H1 (cell line): Measurements from ENCODE around the gene PBOV1. TPM values are rescaled to one million over a fixed set of nuclear protein-coding genes. Genes with fewer than 3 reads are reported as not detected.

Source experiments
- CTCF ChIA-PET: fragments of 300-600 bp; sonication (Branson Sonifier 250); formaldehyde crosslinking; loops from one replicate; lab custom pipeline; 2021; ENCODE audit not compliant: partially characterized antibody; lab: Charles Lee
- POLR2A ChIA-PET: fragments of 300-600 bp; sonication (Branson Sonifier 250); formaldehyde crosslinking; loops from one replicate; lab custom pipeline; 2021; ENCODE audit warnings: inconsistent platforms; ENCODE audit not compliant: partially characterized antibody; lab: Charles Lee
- DNase-seq, 2 experiments: peaks; one replicate each; pipeline versions ENCODE4 v3.0.0 to v3.0.0-alpha.2; 2010 to 2022; ENCODE audit warnings: low spot score in 2 of 2, low read depth in 1 of 2, mixed read lengths in 1 of 2
- FAIRE-seq: peaks from 2 replicates; lab custom pipeline; 2011; peaks lifted over from hg19 to GRCh38; lab: Jason Lieb, UNC
- H2AFZ ChIP-seq: 2 replicates; pipeline ENCODE4 v1.8.1; 2012; ENCODE audit warnings: low read length, inconsistent platforms
- H2AK5ac ChIP-seq: 2 replicates; pipeline ENCODE4 v1.6.1; 2013; ENCODE audit warnings: low read depth, low read length
- H2BK120ac ChIP-seq: replicated peaks from 2 replicates; pipeline ENCODE3; 2013; ENCODE audit warnings: low read depth, low read length, inconsistent platforms
- H2BK12ac ChIP-seq: 2 replicates; pipeline ENCODE4 v1.6.1; 2013; ENCODE audit warnings: low read depth, low read length
- H2BK15ac ChIP-seq: 2 replicates; pipeline ENCODE4 v1.6.1; 2013; ENCODE audit warnings: low read length
- H2BK20ac ChIP-seq: 2 replicates; pipeline ENCODE4 v1.6.1; 2013; ENCODE audit warnings: low read length
- H2BK5ac ChIP-seq: 2 replicates; pipeline ENCODE4 v1.6.1; 2013; ENCODE audit warnings: low read depth, low read length
- H3K14ac ChIP-seq: 2 replicates; pipeline ENCODE4 v1.6.1; 2013; ENCODE audit warnings: inconsistent platforms; ENCODE audit not compliant: insufficient read length
- H3K18ac ChIP-seq: 2 replicates; pipeline ENCODE4 v1.6.1; 2013; ENCODE audit warnings: low read length; ENCODE audit errors: extremely low read depth
- H3K23ac ChIP-seq: 2 replicates; pipeline ENCODE4 v1.6.1; 2013; ENCODE audit warnings: inconsistent platforms; ENCODE audit not compliant: insufficient read length
- H3K23me2 ChIP-seq: 2 replicates; pipeline ENCODE4 v1.6.1; 2013; ENCODE audit warnings: low read depth, low read length
- H3K27ac ChIP-seq: 2 replicates; pipeline ENCODE4 v1.6.1; 2011; ENCODE audit warnings: low read depth, low read length, inconsistent platforms
- H3K27me3 ChIP-seq, 4 experiments: replicated peaks in 1 of 4; 1 replicate in 1 of 4; 2 replicates in 3 of 4; pipeline versions ENCODE4 v1.6.1 to v1.8.1; 2011 to 2013; ENCODE audit warnings: low read length in 3 of 4, mild to moderate bottlenecking in 3 of 4, inconsistent platforms in 2 of 4, mixed read lengths in 2 of 4, moderate library complexity in 1 of 4; ENCODE audit not compliant: control insufficient read depth in 3 of 4, insufficient read depth in 3 of 4; ENCODE audit errors: extremely low read depth in 1 of 4
- H3K36me3 ChIP-seq, 4 experiments: 2 replicates each; pipeline versions ENCODE4 v1.6.1 to v1.8.1; 2011 to 2013; ENCODE audit warnings: mild to moderate bottlenecking in 4 of 4, low read length in 3 of 4, moderate library complexity in 2 of 4, control low read depth in 1 of 4, inconsistent platforms in 1 of 4; ENCODE audit not compliant: insufficient read depth in 4 of 4, control insufficient read depth in 2 of 4
- H3K4ac ChIP-seq: replicated peaks from 2 replicates; pipeline ENCODE3; 2013; ENCODE audit warnings: low read length, low read depth, mixed read lengths, inconsistent platforms; ENCODE audit not compliant: insufficient read length
- H3K4me1 ChIP-seq, 4 experiments: replicated peaks in 1 of 4; 1 replicate in 1 of 4; 2 replicates in 3 of 4; pipeline versions ENCODE4 v1.6.1 to v1.8.1; 2011 to 2013; ENCODE audit warnings: low read length in 3 of 4, inconsistent platforms in 2 of 4, mixed read lengths in 1 of 4; ENCODE audit not compliant: insufficient read depth in 4 of 4, control insufficient read depth in 3 of 4
- H3K4me2 ChIP-seq, 2 experiments: 2 replicates each; pipeline versions ENCODE4 v1.6.1 to v1.8.1; 2011 to 2013; ENCODE audit warnings: low read depth in 2 of 2, low read length in 2 of 2, control low read depth in 1 of 2, inconsistent platforms in 1 of 2, mild to moderate bottlenecking in 1 of 2; ENCODE audit not compliant: insufficient read depth in 1 of 2
- H3K4me3 ChIP-seq, 4 experiments: fragments of 200-600, 300-600 bp in 1 of 4; sonication (generic), shearing (Covaris generic), sonication (Bioruptor Twin) in 1 of 4; 2 replicates each; pipeline versions ENCODE4 v1.5.1 to v1.8.1; 2011 to 2016; ENCODE audit warnings: low read length in 4 of 4, low read depth in 3 of 4, control low read depth in 2 of 4, inconsistent platforms in 2 of 4, mild to moderate bottlenecking in 2 of 4, mixed read lengths in 1 of 4, moderate library complexity in 1 of 4; ENCODE audit not compliant: insufficient read depth in 2 of 4; ENCODE audit errors: extremely low read depth in 1 of 4
- H3K56ac ChIP-seq: replicated peaks from 2 replicates; pipeline ENCODE3; 2013; ENCODE audit warnings: low read depth, mild to moderate bottlenecking, mixed read lengths, low read length, inconsistent platforms; ENCODE audit not compliant: insufficient read length
- H3K79me1 ChIP-seq: 2 replicates; pipeline ENCODE4 v1.6.1; 2013; ENCODE audit warnings: low read depth, low read length, control low read depth
- H3K79me2 ChIP-seq, 2 experiments: 2 replicates each; pipeline versions ENCODE4 v1.6.1 to v1.8.1; 2012 to 2013; ENCODE audit warnings: low read length in 2 of 2, mild to moderate bottlenecking in 2 of 2, inconsistent platforms in 1 of 2; ENCODE audit not compliant: insufficient read depth in 2 of 2, control insufficient read depth in 1 of 2
- H3K9ac ChIP-seq, 4 experiments: replicated peaks in 1 of 4; 1 replicate in 1 of 4; 2 replicates in 3 of 4; pipeline versions ENCODE4 v1.6.1 to v1.8.1; 2011 to 2013; ENCODE audit warnings: low read depth in 3 of 4, low read length in 3 of 4, control low read depth in 2 of 4, mild to moderate bottlenecking in 2 of 4, moderate library complexity in 2 of 4, inconsistent platforms in 1 of 4; ENCODE audit errors: extremely low read depth in 1 of 4
- H3K9me3 ChIP-seq, 2 experiments: 2 replicates each; pipeline versions ENCODE4 v1.6.1 to v1.8.1; 2012 to 2013; ENCODE audit warnings: mild to moderate bottlenecking in 2 of 2, moderate library complexity in 2 of 2, control low read depth in 1 of 2, inconsistent platforms in 1 of 2, low read depth in 1 of 2, low read length in 1 of 2, mixed read lengths in 1 of 2; ENCODE audit not compliant: insufficient read depth in 2 of 2
- H4K20me1 ChIP-seq, 2 experiments: replicated peaks in 1 of 2; 2 replicates each; pipeline versions ENCODE3 to v1.8.1; 2011 to 2013; ENCODE audit warnings: inconsistent platforms in 2 of 2, low read length in 2 of 2, mild to moderate bottlenecking in 1 of 2; ENCODE audit not compliant: insufficient read depth in 2 of 2, control insufficient read depth in 1 of 2
- H4K5ac ChIP-seq: 2 replicates; pipeline ENCODE4 v1.6.1; 2013; ENCODE audit warnings: low read length, low read depth, mixed read lengths, inconsistent platforms; ENCODE audit not compliant: insufficient read length
- H4K8ac ChIP-seq: 2 replicates; pipeline ENCODE4 v1.8.0; 2013; ENCODE audit warnings: mild to moderate bottlenecking, moderate library complexity, low read length, inconsistent platforms; ENCODE audit not compliant: insufficient read depth; ENCODE audit errors: extremely low read depth
- H4K91ac ChIP-seq: replicated peaks from 2 replicates; pipeline ENCODE3; 2013; ENCODE audit warnings: low read length, mixed read lengths, inconsistent platforms; ENCODE audit not compliant: insufficient read length
- ATF3 ChIP-seq: IDR thresholded peaks from 2 replicates; pipeline ENCODE4 v1.6.1; 2011; ENCODE audit warnings: low read depth, mild to moderate bottlenecking, low read length; ENCODE audit not compliant: insufficient read depth
- BCL11A ChIP-seq, 2 experiments: IDR thresholded peaks; one replicate each; pipeline ENCODE4 v1.6.1; 2011; ENCODE audit warnings: low read depth in 2 of 2, low read length in 2 of 2, mild to moderate bottlenecking in 2 of 2
- CBX8 ChIP-seq: fragments of 300-800, 300-1000 bp; sonication (generic); IDR thresholded peaks from 2 replicates; pipeline ENCODE4 v1.7.1; 2016; ENCODE audit warnings: low read depth, low read length, borderline replicate concordance
- EGR1 ChIP-seq: IDR thresholded peaks from 2 replicates; pipeline ENCODE4 v1.6.1; 2011; ENCODE audit warnings: low read depth, low read length, borderline replicate concordance
- FOSL1 ChIP-seq: IDR thresholded peaks from 2 replicates; pipeline ENCODE4 v1.6.1; 2011; ENCODE audit warnings: mild to moderate bottlenecking, low read depth, low read length, moderate library complexity; ENCODE audit not compliant: insufficient read depth
- GABPA ChIP-seq: IDR thresholded peaks from 2 replicates; pipeline ENCODE4 v1.6.1; 2011; ENCODE audit warnings: mild to moderate bottlenecking, low read length, moderate library complexity, borderline replicate concordance; ENCODE audit not compliant: insufficient read depth
- KDM1A ChIP-seq: fragments of 200-600, 300-600 bp; sonication (generic); IDR thresholded peaks from 2 replicates; pipeline ENCODE4 v1.7.1; 2016; ENCODE audit warnings: mild to moderate bottlenecking, low read length, borderline replicate concordance
- KDM5A ChIP-seq: fragments of 200-600 bp; IDR thresholded peaks from 2 replicates; pipeline ENCODE4 v1.7.1; 2012; ENCODE audit warnings: mild to moderate bottlenecking, low read length, inconsistent platforms, mixed read lengths
- MAX ChIP-seq: IDR thresholded peaks from 2 replicates; pipeline ENCODE4 v1.6.1; 2012; ENCODE audit warnings: inconsistent platforms
- POLR2A ChIP-seq, 2 experiments: IDR thresholded peaks; 1 replicate in 1 of 2; 2 replicates in 1 of 2; pipeline ENCODE4 v1.6.1; 2011; ENCODE audit warnings: low read depth in 2 of 2, low read length in 2 of 2, mild to moderate bottlenecking in 2 of 2; ENCODE audit errors: control extremely low read depth in 1 of 2
- SIX5 ChIP-seq: IDR thresholded peaks from 2 replicates; pipeline ENCODE4 v1.6.1; 2011; ENCODE audit warnings: mild to moderate bottlenecking, low read depth, low read length
- SP4 ChIP-seq: IDR thresholded peaks from 2 replicates; pipeline ENCODE4 v1.6.1; 2012; ENCODE audit warnings: low read length, inconsistent platforms
- TAF1 ChIP-seq: IDR thresholded peaks from 2 replicates; pipeline ENCODE4 v1.6.1; 2011; ENCODE audit warnings: mild to moderate bottlenecking, low read depth, low read length
- TBP ChIP-seq: IDR thresholded peaks from 2 replicates; pipeline ENCODE4 v1.6.1; 2011; ENCODE audit warnings: low read depth, low read length, improper control_type of control experiment
- ZNF274 ChIP-seq: IDR thresholded peaks from 2 replicates; pipeline ENCODE4 v1.7.0; 2012; ENCODE audit warnings: low read length, borderline replicate concordance; ENCODE audit errors: extremely low read depth
- whole genome bisulfite sequencing, 2 experiments: shearing (Covaris generic) in 1 of 2; methylation state at CpG; one replicate each; pipeline versions ENCODE4 v1.1.6 to v1.1.7; 2013 to 2015; ENCODE audit warnings: low lambda C conversion rate in 2 of 2, mixed read lengths in 2 of 2, inconsistent platforms in 1 of 2, low coverage in 1 of 2, missing lambda C conversion rate in 1 of 2; ENCODE audit not compliant: insufficient replicate concordance in 2 of 2, insufficient coverage in 1 of 2, insufficient read length in 1 of 2; ENCODE audit errors: extremely low coverage in 1 of 2, missing lambda C conversion rate in 1 of 2; 5-methylcytosine and 5-hydroxymethylcytosine counted together
- polyA plus RNA-seq, 7 experiments: library from polyadenylated mRNA; depleted of rRNA in 3 of 7; stranded (reverse) in 5 of 7; unstranded in 2 of 7; fragments of >200 nt in 5 of 7; fragments of 200-250 nt in 2 of 7; gene quantifications; 1 replicate in 5 of 7; 2 replicates in 1 of 7; 4 replicates in 1 of 7; pipeline versions ENCODE4 v1.2.1 to v1.2.3, GENCODE V29; 2011 to 2013; ENCODE audit warnings: missing spikeins in 2 of 7, mixed read lengths in 2 of 7
- total RNA-seq: library from RNA; stranded (reverse); fragmentation: NEBNext Ultra II Directional; extraction: Animal tissue kit (Norgen Biotek cat#: 25700); gene quantifications from 2 replicates; pipeline ENCODE4 v1.2.1, GENCODE V29; 2021

The PBOV1 gene
- total and polyA plus RNA-seq, 2 of the 8 experiments (the other 6 are each of a cell fraction or from before 2014, with no cell fraction given): not detected

GRCh38 chr6:138187156-138187555 is 31.1 kb downstream of the PBOV1 start:
- DNase-seq: no peak
- Histone ChIP-seq H2AFZ (no peak overlapping the region), H4K8ac (0 out of 2 replicates have a peak overlapping the region, but pooled peaks have one; percentile 62), H4K5ac (no peak overlapping the region), H3K18ac (no peak overlapping the region), H3K56ac (no peak overlapping the region), H3K27ac (no peak overlapping the region), H3K23ac (no peak overlapping the region), H4K20me1 (no peaks in the 10 kb centered on the region), H3K27me3 (no peaks in the 10 kb centered on the region), H3K4me3 (no peak overlapping the region), H3K9me3 (no peaks in the 10 kb centered on the region), H3K79me2 (peaks cover 0 to 7% of the 10 kb centered on the region in 2 experiments; a peak in 2 of 4 replicates), H2BK12ac (no peak overlapping the region), H3K4ac (no peak overlapping the region), H2AK5ac (no peak overlapping the region), H3K9ac (no peak overlapping the region), H3K4me2 (no peak overlapping the region), H3K36me3 (no peaks in the 10 kb centered on the region), H2BK120ac (no peak overlapping the region), H2BK5ac (no peak overlapping the region), H3K79me1 (peaks cover 5% of the 10 kb centered on the region; the same call in 1 of the 2 replicates), H3K23me2 (no peaks in the 10 kb centered on the region), H4K91ac (no peak overlapping the region), H3K4me1 (peaks cover 9 to 20% (median 14%) of the 10 kb centered on the region in 4 experiments), H2BK20ac (no peak overlapping the region), H3K14ac (no peak overlapping the region), H2BK15ac (no peak overlapping the region)
- FAIRE-seq: no peak
- ChIA-PET CTCF (interaction anchor here (1.0 to 1.2 kb wide), 2 partner anchors 70 to 101 kb away, joined by 3 read pairs; no protein-coding TSS in a partner anchor), POLR2A (no interaction called here)
- WGBS, 2 experiments: 69% methylated on average over 4 of the region's 4 CpGs; no CpG with 5 or more reads in 1 of the 2 experiments
- TF ChIP-seq FOSL1 (no peak), SP4 (no peak), GABPA (no peak), KDM1A (no peak), CBX8 (no peak), TBP (no peak), POLR2A (IDR thresholded peaks at IDR 0.05; ENCODE audit: control extremely low read depth in 1 of 2, low read depth in 2 of 2, low read length in 2 of 2) (no peak), ATF3 (no peak), BCL11A (IDR thresholded peaks at IDR 0.05; ENCODE audit: low read depth in 2 of 2, low read length in 2 of 2) (no peak), EGR1 (no peak), MAX (no peak), SIX5 (no peak), ZNF274 (no peak), KDM5A (no peak), TAF1 (no peak)
